GM23338 (cell line): ENCODE results near the gene ZDHHC5. TPM values are rescaled to one million over a fixed set of nuclear protein-coding genes. Genes with fewer than 3 reads are reported as not detected.

Experiments used
- ATAC-seq: fragments of 200-7000 bp; cut with Tn5 transposase; 3 replicates; pipeline ENCODE4 v1.9.1; 2020
- DNase-seq: peaks from one replicate; pipeline ENCODE4 v3.0.0-alpha.2; 2015; ENCODE audit warnings: low spot score
- H2AFZ ChIP-seq: fragments of 200-600 bp; sonication (generic); 2 replicates; pipeline ENCODE4 v1.8.0; 2016; ENCODE audit warnings: antibody characterized with exemption, mild to moderate bottlenecking, moderate library complexity
- H3F3A ChIP-seq: fragments of 200-600 bp; sonication (generic); replicated peaks from 2 replicates; pipeline ENCODE4 v1.8.0; 2017; ENCODE audit warnings: antibody characterized with exemption, mixed run types, low read depth
- H3K27ac ChIP-seq: fragments of 200-600 bp; sonication (generic); 2 replicates; pipeline ENCODE4 v1.6.1; 2016; ENCODE audit warnings: low read depth
- H3K27me3 ChIP-seq: fragments of 200-600 bp; sonication (generic); 2 replicates; pipeline ENCODE4 v1.8.0; 2016; ENCODE audit warnings: mild to moderate bottlenecking, mixed run types, moderate library complexity; ENCODE audit not compliant: insufficient read depth
- H3K36me3 ChIP-seq: fragments of 200-600 bp; sonication (generic); 2 replicates; pipeline ENCODE4 v1.8.0; 2016; ENCODE audit warnings: mild to moderate bottlenecking; ENCODE audit not compliant: insufficient read depth
- H3K4me1 ChIP-seq: fragments of 200-600 bp; sonication (generic); 2 replicates; pipeline ENCODE4 v1.8.0; 2016; ENCODE audit warnings: mild to moderate bottlenecking, moderate library complexity; ENCODE audit not compliant: insufficient read depth
- H3K4me2 ChIP-seq: fragments of 200-600 bp; sonication (generic); 2 replicates; pipeline ENCODE4 v1.7.1; 2017; ENCODE audit warnings: mixed run types
- H3K4me3 ChIP-seq: fragments of 200-600 bp; sonication (generic); 2 replicates; pipeline ENCODE4 v1.6.1; 2016; ENCODE audit warnings: mixed run types
- H3K79me2 ChIP-seq: fragments of 200-600 bp; sonication (generic); replicated peaks from 2 replicates; pipeline ENCODE4 v1.8.0; 2017; ENCODE audit warnings: mild to moderate bottlenecking; ENCODE audit not compliant: insufficient read depth
- H3K9me2 ChIP-seq: fragments of 200-600 bp; sonication (generic); 2 replicates; pipeline ENCODE4 v1.8.0; 2017; ENCODE audit not compliant: insufficient read depth
- H4K20me1 ChIP-seq: fragments of 200-600 bp; sonication (generic); replicated peaks from 2 replicates; pipeline ENCODE4 v1.8.0; 2017; ENCODE audit warnings: mild to moderate bottlenecking; ENCODE audit not compliant: insufficient read depth
- H3K27ac Mint-ChIP-seq: 2 replicates; pipeline ENCODE4 v1.8.0; 2020; ENCODE audit warnings: inconsistent platforms, mild to moderate bottlenecking, moderate library complexity, mixed read lengths
- H3K27me3 Mint-ChIP-seq: 3 replicates; pipeline ENCODE4 v1.8.0; 2022; ENCODE audit warnings: low read depth, mild to moderate bottlenecking, moderate library complexity, mixed read lengths, inconsistent platforms; ENCODE audit not compliant: insufficient read depth, poor library complexity
- H3K36me3 Mint-ChIP-seq: 3 replicates; pipeline ENCODE4 v1.8.0; 2021; ENCODE audit warnings: low read depth, mild to moderate bottlenecking, inconsistent platforms, moderate library complexity, mixed read lengths
- H3K4me1 Mint-ChIP-seq: 3 replicates; pipeline ENCODE4 v1.8.0; 2020; ENCODE audit warnings: mild to moderate bottlenecking, inconsistent platforms, mixed read lengths
- H3K4me3 Mint-ChIP-seq: 3 replicates; pipeline ENCODE4 v1.8.0; 2021; ENCODE audit warnings: moderate library complexity, mild to moderate bottlenecking, inconsistent platforms, mixed read lengths
- H3K9me3 Mint-ChIP-seq: 3 replicates; pipeline ENCODE4 v1.8.0; 2020; ENCODE audit warnings: moderate library complexity, mild to moderate bottlenecking, inconsistent platforms, mixed read lengths
- CREB1 ChIP-seq: fragments of 250-450 bp; sonication (Bioruptor Pico); IDR thresholded peaks from 2 replicates; pipeline ENCODE4 v1.5.0; 2020; ENCODE audit warnings: low read depth, mild to moderate bottlenecking, moderate library complexity
- EZH2 ChIP-seq: fragments of 200-600 bp; sonication (generic); IDR thresholded peaks from one replicate; pipeline ENCODE4 v1.8.0; 2017; ENCODE audit warnings: antibody characterized with exemption, mild to moderate bottlenecking, low read depth; ENCODE audit not compliant: unreplicated experiment
- JUNB ChIP-seq: IDR thresholded peaks from one replicate; pipeline ENCODE4 v1.6.1; 2016; ENCODE audit warnings: antibody characterized with exemption; ENCODE audit not compliant: unreplicated experiment
- NANOG ChIP-seq: IDR thresholded peaks from 2 replicates; pipeline ENCODE4 v1.6.1; 2016; ENCODE audit warnings: antibody characterized with exemption, borderline replicate concordance
- POLR2AphosphoS5 ChIP-seq: IDR thresholded peaks from 2 replicates; pipeline ENCODE4 v1.6.1; 2016; ENCODE audit warnings: antibody characterized with exemption, low read depth
- STAT1 ChIP-seq: IDR thresholded peaks from one replicate; pipeline ENCODE4 v1.6.1; 2016; ENCODE audit warnings: antibody characterized with exemption; ENCODE audit not compliant: unreplicated experiment
- ZNF114 ChIP-seq: fragments of 250-450 bp; sonication (Bioruptor Pico); IDR thresholded peaks from 2 replicates; pipeline ENCODE4 v1.5.0; 2020; ENCODE audit warnings: mild to moderate bottlenecking, moderate library complexity
- ZNF331 ChIP-seq: fragments of 250-450 bp; sonication (Bioruptor Pico); IDR thresholded peaks from 2 replicates; pipeline ENCODE4 v1.5.0; 2020; ENCODE audit warnings: low read depth, mild to moderate bottlenecking, moderate library complexity
- polyA plus RNA-seq: library from polyadenylated mRNA; unstranded; fragments of >200 nt; fragmentation: Nextera tagmentation; extraction: Ambion mirVana; gene quantifications from 2 replicates; pipeline ENCODE4 v1.2.1, GENCODE V29; 2016
- total RNA-seq: library from RNA; depleted of rRNA; stranded (reverse); fragments of >200 nt; shearing (Covaris generic); gene quantifications from 2 replicates; pipeline ENCODE4 v1.2.3, GENCODE V29; 2014
- TF ChIP-seq, protein P1 (sequence below): fragments of 250-450 bp; sonication (Bioruptor Pico); IDR thresholded peaks from 2 replicates; pipeline ENCODE4 v1.5.0; 2020; ENCODE audit warnings: mild to moderate bottlenecking, moderate library complexity
- TF ChIP-seq, protein P2 (sequence below): IDR thresholded peaks from 2 replicates; pipeline ENCODE4 v1.6.1; 2016; ENCODE audit warnings: antibody characterized with exemption
- TF ChIP-seq, protein P3 (sequence below), 2 experiments: fragments of 200-600 bp in 1 of 2; sonication (generic) in 1 of 2; conservative IDR thresholded peaks; 2 replicates each; pipeline versions ENCODE4 v1.5.1 to v1.6.1; 2016 to 2017; ENCODE audit warnings: antibody characterized with exemption in 2 of 2, low read depth in 2 of 2, mild to moderate bottlenecking in 2 of 2, moderate library complexity in 1 of 2

Gene ZDHHC5
- total and polyA plus RNA-seq, 2 experiments from 2014 or later = 16.9 to 42.3 TPM

DNA sequence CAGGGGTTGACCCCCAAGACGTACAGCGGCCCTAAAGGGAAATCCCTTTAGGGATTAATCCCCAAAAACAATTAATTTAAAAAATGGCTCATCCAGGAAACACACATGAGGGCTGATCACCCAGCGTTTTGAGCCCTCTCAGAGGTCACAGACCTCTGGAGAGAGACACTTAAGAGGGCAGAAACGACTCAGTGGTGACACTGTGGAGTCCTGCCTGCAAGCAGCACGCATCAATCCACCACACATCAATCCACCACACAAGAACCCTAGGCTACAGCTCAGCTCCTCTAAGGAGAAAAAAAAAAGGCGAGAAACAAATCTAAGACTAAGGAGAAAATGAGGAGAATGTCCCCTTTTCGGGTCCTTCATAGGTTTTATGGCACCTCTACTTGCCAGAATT, 60.9 kb downstream of the ZDHHC5 start:
- no peak for DNase-seq
- peak; percentile 73 for ATAC-seq
- Histone ChIP-seq H3K27me3 (no peaks in the 10 kb centered on the region), H4K20me1 (peaks cover 23% of the 10 kb centered on the region; the same call in 1 of the 2 replicates), H3K79me2 (peaks cover 99% of the 10 kb centered on the region), H3K27ac (peak overlapping the region; percentile 30), H2AFZ (no peak overlapping the region), H3K4me1 (peaks cover 16% of the 10 kb centered on the region), H3K36me3 (peaks cover 2% of the 10 kb centered on the region; the same call in 1 of the 2 replicates), H3K4me3 (peak overlapping the region; percentile 31; the same call in 1 of the 2 replicates), H3K9me2 (no peaks in the 10 kb centered on the region), H3F3A (peaks cover 14% of the 10 kb centered on the region; the same call in 1 of the 2 replicates), H3K4me2 (peak overlapping the region; percentile 69)
- Mint-ChIP-seq H3K27ac (peak overlapping the region; percentile 95), H3K9me3 (no peaks in the 10 kb centered on the region), H3K4me3 (peak overlapping the region; percentile 43; the same call in 2 of the 3 replicates), H3K27me3 (no peaks in the 10 kb centered on the region), H3K4me1 (peaks cover 27% of the 10 kb centered on the region), H3K36me3 (peaks cover 13% of the 10 kb centered on the region; the same call in 2 of the 3 replicates)
- TF ChIP-seq EZH2 (no peak), CREB1 (CRISPR knock-in tag) (no peak), NANOG (no peak)

DNA sequence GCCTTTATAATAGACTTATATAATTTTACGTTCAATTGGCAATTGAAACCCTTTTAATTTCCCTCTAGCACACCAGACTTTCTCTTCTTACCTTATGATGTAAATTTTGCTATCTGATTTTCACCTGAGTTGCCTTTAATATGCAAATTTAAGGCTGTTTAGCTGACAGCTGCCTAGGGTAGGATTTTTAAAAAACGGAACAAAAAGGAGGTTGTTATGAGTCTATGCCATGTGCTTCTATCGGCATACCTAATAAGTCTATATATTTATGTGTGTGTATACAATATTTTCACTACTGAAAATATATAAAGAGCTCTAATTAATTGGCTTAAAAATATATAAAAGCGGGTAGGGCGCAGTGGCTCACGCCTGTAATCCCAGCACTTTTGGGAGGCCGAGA, 61.6 kb downstream of the ZDHHC5 start:
- peak overlapping the region; percentile 30; the same call in 1 of the 2 replicates for H3K27ac ChIP-seq
- Mint-ChIP-seq H3K9me3 (no peaks in the 10 kb centered on the region), H3K27ac (0 out of 2 replicates have a peak overlapping the region, but pooled peaks have one; percentile 95), H3K36me3 (peaks cover 18% of the 10 kb centered on the region; the same call in 2 of the 3 replicates), H3K27me3 (no peaks in the 10 kb centered on the region), H3K4me1 (peaks cover 27% of the 10 kb centered on the region), H3K4me3 (no peak overlapping the region; the same call in 2 of the 3 replicates)
- H3F3A ChIP-seq = peaks cover 14% of the 10 kb centered on the region; the same call in 1 of the 2 replicates
- H3K36me3 ChIP-seq = peaks cover 2% of the 10 kb centered on the region; the same call in 1 of the 2 replicates
- peak overlapping the region; percentile 31; the same call in 1 of the 2 replicates for H3K4me3 ChIP-seq
- H3K79me2 ChIP-seq = peaks cover 98% of the 10 kb centered on the region
- peaks cover 20% of the 10 kb centered on the region; the same call in 1 of the 2 replicates for H4K20me1 ChIP-seq
- H3K9me2 ChIP-seq = no peaks in the 10 kb centered on the region
- H2AFZ ChIP-seq = no peak overlapping the region
- no peaks in the 10 kb centered on the region for H3K27me3 ChIP-seq
- peak overlapping the region; percentile 69 for H3K4me2 ChIP-seq
- no peak for DNase-seq
- peaks cover 16% of the 10 kb centered on the region for H3K4me1 ChIP-seq
- ATAC-seq = no peak
- TF ChIP-seq ZNF114 (CRISPR knock-in tag) = no peak
- TF ChIP-seq NANOG = no peak
- TF ChIP-seq STAT1 = no peak
- TF ChIP-seq POLR2AphosphoS5 = no peak
- TF ChIP-seq JUNB = no peak
- TF ChIP-seq, protein P1, sequence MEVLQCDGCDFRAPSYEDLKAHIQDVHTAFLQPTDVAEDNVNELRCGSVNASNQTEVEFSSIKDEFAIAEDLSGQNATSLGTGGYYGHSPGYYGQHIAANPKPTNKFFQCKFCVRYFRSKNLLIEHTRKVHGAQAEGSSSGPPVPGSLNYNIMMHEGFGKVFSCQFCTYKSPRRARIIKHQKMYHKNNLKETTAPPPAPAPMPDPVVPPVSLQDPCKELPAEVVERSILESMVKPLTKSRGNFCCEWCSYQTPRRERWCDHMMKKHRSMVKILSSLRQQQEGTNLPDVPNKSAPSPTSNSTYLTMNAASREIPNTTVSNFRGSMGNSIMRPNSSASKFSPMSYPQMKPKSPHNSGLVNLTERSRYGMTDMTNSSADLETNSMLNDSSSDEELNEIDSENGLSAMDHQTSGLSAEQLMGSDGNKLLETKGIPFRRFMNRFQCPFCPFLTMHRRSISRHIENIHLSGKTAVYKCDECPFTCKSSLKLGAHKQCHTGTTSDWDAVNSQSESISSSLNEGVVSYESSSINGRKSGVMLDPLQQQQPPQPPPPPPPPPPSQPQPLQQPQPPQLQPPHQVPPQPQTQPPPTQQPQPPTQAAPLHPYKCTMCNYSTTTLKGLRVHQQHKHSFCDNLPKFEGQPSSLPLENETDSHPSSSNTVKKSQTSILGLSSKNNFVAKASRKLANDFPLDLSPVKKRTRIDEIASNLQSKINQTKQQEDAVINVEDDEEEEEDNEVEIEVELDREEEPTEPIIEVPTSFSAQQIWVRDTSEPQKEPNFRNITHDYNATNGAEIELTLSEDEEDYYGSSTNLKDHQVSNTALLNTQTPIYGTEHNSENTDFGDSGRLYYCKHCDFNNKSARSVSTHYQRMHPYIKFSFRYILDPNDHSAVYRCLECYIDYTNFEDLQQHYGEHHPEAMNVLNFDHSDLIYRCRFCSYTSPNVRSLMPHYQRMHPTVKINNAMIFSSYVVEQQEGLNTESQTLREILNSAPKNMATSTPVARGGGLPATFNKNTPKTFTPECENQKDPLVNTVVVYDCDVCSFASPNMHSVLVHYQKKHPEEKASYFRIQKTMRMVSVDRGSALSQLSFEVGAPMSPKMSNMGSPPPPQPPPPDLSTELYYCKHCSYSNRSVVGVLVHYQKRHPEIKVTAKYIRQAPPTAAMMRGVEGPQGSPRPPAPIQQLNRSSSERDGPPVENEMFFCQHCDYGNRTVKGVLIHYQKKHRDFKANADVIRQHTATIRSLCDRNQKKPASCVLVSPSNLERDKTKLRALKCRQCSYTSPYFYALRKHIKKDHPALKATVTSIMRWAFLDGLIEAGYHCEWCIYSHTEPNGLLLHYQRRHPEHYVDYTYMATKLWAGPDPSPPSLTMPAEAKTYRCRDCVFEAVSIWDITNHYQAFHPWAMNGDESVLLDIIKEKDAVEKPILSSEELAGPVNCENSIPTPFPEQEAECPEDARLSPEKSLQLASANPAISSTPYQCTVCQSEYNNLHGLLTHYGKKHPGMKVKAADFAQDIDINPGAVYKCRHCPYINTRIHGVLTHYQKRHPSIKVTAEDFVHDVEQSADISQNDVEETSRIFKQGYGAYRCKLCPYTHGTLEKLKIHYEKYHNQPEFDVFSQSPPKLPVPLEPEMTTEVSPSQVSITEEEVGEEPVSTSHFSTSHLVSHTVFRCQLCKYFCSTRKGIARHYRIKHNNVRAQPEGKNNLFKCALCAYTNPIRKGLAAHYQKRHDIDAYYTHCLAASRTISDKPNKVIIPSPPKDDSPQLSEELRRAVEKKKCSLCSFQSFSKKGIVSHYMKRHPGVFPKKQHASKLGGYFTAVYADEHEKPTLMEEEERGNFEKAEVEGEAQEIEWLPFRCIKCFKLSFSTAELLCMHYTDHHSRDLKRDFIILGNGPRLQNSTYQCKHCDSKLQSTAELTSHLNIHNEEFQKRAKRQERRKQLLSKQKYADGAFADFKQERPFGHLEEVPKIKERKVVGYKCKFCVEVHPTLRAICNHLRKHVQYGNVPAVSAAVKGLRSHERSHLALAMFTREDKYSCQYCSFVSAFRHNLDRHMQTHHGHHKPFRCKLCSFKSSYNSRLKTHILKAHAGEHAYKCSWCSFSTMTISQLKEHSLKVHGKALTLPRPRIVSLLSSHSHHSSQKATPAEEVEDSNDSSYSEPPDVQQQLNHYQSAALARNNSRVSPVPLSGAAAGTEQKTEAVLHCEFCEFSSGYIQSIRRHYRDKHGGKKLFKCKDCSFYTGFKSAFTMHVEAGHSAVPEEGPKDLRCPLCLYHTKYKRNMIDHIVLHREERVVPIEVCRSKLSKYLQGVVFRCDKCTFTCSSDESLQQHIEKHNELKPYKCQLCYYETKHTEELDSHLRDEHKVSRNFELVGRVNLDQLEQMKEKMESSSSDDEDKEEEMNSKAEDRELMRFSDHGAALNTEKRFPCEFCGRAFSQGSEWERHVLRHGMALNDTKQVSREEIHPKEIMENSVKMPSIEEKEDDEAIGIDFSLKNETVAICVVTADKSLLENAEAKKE (CRISPR knock-in tag) = no peak
- TF ChIP-seq, protein P2, sequence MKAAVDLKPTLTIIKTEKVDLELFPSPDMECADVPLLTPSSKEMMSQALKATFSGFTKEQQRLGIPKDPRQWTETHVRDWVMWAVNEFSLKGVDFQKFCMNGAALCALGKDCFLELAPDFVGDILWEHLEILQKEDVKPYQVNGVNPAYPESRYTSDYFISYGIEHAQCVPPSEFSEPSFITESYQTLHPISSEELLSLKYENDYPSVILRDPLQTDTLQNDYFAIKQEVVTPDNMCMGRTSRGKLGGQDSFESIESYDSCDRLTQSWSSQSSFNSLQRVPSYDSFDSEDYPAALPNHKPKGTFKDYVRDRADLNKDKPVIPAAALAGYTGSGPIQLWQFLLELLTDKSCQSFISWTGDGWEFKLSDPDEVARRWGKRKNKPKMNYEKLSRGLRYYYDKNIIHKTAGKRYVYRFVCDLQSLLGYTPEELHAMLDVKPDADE = no peak
- no peak for TF ChIP-seq ZNF331
- no peak for TF ChIP-seq EZH2
- TF ChIP-seq, protein P3, sequence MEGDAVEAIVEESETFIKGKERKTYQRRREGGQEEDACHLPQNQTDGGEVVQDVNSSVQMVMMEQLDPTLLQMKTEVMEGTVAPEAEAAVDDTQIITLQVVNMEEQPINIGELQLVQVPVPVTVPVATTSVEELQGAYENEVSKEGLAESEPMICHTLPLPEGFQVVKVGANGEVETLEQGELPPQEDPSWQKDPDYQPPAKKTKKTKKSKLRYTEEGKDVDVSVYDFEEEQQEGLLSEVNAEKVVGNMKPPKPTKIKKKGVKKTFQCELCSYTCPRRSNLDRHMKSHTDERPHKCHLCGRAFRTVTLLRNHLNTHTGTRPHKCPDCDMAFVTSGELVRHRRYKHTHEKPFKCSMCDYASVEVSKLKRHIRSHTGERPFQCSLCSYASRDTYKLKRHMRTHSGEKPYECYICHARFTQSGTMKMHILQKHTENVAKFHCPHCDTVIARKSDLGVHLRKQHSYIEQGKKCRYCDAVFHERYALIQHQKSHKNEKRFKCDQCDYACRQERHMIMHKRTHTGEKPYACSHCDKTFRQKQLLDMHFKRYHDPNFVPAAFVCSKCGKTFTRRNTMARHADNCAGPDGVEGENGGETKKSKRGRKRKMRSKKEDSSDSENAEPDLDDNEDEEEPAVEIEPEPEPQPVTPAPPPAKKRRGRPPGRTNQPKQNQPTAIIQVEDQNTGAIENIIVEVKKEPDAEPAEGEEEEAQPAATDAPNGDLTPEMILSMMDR (conservative IDR thresholded peaks at IDR 0.05; ENCODE audit: low read depth in 2 of 2) = no peak
